ENCODE data around the gene TSHR.
"Not testable (repeated sequence)": the region's sequence is repeated elsewhere in the genome, so short reads cannot be mapped to it uniquely, and the experiment has no call there.

The TSHR gene

DNA sequence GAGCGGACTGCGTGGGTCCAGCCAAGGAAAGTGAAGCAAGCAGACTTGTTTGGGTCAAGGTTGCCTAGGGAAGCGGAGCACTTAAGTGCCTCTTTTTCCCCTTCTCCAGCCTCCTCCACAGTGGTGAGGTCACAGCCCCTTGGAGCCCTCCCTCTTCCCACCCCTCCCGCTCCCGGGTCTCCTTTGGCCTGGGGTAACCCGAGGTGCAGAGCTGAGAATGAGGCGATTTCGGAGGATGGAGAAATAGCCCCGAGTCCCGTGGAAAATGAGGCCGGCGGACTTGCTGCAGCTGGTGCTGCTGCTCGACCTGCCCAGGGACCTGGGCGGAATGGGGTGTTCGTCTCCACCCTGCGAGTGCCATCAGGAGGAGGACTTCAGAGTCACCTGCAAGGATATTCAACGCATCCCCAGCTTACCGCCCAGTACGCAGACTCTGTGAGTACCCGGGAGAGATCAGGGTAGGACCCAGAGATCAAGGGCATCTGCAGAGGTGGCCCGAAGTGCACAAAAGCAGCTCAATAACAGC lies at the start of gene TSHR:
TSS of gene TSHR (plus strand) at position 206 of the 526 bp plus-strand sequence. CDS start at position 266, 60 bp downstream.
- DNase-seq = peak; percentile 70

DNA sequence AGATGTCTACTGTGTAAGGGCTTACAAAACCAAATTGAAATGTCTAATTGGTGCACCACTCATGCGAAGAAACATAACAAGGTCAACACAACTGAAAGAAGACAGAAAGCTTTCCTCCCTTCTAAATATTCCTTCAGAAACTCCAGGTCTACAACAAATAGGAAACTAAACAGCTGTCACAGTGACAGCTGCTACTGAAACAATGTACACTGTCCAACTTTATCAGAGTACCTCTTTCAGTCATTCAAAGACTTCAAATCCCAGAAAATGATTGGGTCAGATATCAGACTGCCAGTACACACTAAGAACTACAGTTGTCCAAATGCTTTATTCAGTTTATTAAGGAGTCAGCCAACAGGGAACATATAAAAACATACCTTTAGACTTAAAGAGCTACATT lies 49.1 kb upstream of the TSHR start:
- no peak for DNase-seq

DNA sequence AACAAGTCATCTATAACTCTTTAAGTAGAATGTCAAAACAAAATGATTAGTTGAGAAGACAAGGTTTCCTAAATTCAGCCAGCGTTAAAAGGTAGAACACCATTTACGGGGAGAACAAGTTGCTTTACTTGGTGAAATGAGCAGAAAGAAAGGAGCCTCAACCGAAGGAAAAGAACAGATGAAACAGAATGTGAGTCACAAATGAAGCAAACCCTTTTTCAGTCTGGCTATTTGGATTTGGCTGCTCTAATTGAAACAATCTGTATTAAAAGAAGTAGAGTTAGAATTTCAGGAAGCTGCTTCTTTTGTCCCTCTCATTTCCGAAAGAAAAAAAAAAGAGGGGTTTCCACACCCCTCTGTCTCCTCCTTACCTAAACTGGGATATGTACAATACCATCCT lies 48.5 kb upstream of the TSHR start:
- DNase-seq = no peak

DNA sequence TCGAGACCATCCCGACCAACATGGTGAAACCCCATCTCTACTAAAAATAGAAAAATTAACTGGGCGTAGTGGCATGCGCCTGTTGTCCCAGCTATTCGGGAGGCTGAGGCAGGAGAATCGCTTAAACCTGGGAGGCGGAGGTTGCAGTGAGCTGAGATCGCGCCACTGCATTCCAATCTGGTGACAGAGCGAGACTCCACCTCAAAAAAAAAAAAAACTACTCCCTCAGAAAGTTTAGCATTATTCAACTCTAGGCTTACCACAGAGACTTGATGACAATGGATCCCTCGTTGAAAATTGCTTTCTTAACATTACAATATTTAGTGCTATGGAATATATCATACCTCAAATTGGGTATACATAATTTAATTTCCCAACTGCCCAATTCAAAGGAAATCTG lies 43.4 kb upstream of the TSHR start:
- not testable (repeated sequence) for DNase-seq

DNA sequence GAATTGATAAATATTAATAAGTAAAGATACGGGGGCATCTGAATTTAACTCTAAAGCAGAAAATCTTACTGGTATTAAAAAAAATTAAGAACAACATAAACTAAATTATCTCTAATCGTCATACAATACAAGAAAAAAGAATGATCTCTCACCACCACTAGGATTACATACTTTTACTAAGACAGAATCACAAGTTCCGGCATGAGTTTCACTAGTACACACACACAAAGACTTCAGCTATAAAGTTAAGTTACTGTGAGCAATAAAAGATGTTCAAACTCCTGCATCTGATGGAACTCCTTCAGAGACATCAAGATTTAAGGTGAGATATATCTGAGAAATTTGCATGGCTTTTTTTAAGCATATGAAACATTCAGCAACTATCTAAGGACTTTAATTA lies 35.8 kb upstream of the TSHR start:
- DNase-seq = no peak

DNA sequence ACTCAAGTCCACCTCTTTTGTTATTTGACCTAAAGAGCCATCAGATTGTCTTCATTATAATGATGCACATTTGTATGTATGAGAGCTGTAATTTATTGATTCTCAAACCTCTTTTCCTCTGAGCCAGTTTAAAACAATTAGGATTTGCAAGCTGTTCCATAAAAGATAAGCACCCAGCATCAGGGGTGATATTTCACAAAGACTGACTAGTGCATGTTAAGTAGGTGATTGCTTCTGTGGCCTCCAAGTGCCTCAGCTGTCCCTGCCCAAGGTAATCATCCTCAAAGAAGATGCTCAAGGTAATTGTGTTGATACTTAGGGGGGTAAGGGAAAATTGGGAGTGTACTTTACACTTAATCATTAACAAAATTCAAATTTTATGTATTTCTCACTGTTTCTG lies 32.1 kb upstream of the TSHR start:
- DNase-seq = peak; percentile 92

DNA sequence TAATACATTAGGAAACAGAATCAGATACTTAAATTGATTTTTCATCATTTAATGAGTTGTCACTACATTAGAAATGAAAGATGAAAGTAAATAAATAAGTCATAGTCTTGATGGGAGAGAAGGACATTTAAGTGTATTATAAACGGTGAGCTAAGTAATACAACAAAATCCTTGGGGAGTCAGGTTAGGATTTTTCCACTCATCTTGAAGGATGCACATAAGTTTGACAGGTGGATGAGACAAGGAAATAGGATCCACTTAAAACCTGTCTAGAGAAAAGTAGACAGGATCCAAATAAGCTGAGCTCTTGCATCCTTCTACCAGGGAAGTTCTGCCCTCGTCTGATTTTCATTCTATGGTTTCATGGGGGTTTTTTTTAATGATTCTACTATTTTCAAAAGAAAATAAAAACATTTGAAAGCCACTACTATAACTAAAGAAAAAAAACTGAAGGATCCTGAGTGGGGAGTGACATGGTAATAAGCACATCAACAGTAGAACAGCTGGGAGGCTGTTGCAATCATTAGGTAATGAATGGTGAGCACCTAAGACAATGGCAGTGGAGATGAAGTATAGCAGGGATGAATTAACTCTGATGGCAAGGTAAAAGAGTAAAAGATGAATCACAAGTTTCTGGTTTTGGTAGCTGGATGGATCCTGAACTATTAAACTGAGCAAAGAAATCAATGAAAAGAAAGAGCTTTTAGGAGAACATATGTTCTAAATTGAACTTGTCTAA lies 30.9 kb upstream of the TSHR start:
- peak; percentile 73 for DNase-seq

DNA sequence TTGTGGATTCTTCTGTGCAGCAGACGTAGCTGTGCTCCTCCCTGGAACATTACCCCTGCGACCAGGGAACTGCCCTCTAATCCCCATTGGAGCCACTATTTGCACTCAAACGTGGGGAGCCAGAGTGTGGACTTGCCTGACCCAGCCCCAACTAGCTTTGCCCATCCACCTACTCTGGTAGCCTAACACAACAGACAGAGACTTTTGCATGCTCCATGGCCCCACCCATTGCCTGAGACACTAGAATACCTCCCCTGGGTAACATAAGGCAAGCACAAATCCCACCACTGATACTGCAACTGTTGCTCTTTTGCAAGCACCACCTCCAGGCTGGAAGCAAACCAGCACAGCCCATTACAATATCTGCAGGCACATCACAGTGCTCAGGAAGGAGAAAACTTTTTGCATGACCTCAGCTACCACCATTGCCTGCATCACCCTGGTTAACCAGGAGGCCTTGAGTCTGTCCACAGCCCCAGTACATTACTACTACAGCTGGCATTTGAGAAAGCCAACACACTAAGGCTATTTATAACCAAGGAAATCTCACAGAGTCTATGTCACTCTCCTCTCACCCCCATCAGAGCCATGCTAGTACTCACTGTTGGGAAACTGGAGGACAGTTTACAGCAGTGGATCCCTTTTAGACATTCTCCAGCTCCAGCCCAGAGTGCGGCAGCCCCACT lies 28.9 kb upstream of the TSHR start:
- peak; percentile 63 for DNase-seq

DNA sequence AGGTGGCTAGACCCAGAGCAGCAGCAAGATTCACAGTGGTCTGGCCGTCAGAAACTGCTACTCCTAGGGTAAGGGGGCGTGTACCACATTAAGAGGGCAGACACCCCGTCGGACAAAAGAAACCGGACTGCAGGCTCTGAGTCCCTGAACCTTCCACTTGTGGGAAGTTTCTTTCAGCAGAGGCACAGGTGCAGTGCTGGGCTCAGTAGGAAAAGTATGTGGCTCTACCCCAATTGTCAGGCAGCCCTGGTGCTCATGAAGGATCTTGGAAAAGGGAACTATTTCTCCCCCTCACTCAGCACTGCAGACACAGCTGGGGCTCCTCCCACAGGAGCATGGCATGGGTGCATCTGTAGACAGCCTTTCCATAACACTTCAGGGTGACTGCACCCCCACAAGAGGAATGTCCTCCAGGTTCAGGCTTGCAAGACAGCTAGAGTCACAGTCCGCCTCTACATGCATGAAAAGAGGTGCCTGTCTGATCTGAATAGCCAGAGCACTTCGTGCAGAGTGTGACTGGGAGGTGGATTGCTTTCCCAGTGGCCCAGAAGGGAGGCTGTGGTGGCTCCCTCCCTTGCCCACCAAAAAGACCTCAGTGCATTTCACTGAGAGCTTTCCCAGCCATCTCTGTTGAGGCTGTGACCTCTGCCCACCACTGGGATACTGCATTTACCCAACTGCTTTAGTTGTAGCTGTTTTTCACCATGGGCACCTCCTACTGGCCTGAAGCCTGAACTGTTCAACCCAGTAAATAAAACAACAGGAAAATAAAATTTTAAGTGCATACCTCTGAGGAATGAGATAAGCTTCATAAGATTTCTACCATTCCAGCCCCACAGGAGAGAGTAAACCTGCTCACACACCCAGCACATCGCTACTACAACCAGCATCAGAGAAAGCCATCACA lies 28.1 kb upstream of the TSHR start:
- peak; percentile 14 for DNase-seq

DNA sequence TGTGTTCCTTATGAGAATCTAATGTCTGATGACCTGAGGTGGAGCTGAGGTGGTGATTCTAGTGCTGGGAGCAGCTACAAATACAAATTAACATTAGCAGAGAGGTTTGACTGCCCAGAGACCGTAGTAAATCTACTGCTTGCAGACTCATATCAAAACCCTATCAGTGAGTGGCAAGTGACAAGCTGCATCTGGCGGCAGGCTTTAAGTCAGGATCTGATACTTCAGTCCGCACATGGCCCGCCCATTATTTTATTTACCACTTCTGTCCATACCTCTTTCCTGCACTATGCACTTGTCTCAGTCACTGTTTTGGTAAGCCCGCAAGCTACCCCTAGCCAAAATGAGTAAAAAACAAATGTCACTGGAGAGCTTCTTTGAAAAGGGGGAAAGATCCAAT lies 25.3 kb upstream of the TSHR start:
- DNase-seq = peak; percentile 16

DNA sequence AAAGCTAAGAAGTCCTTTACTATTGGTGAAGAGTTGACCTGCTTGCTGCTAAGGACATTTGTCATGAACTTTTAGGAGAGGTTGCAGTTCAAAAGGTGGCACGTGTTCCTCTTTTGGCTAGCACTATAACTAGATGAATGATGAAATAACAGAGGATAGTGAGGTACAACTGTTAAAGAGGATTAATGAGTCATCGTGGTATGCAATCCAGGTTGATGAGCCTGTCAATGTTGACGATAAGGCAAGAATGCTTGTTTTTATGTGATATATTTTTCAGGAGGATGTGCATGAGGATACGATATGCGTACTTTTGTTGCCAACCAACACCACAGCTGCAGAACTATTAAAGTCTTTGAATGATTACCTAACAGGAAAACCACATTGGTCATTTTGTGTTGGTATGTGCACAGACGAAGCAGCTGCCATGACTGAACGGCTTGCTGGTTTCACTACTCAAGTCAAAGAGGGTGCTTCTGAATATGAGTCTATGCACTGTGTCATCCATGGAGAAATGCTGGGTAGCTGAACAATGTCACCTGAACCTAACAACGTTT lies 24.5 kb upstream of the TSHR start:
- peak; percentile 32 for DNase-seq

DNA sequence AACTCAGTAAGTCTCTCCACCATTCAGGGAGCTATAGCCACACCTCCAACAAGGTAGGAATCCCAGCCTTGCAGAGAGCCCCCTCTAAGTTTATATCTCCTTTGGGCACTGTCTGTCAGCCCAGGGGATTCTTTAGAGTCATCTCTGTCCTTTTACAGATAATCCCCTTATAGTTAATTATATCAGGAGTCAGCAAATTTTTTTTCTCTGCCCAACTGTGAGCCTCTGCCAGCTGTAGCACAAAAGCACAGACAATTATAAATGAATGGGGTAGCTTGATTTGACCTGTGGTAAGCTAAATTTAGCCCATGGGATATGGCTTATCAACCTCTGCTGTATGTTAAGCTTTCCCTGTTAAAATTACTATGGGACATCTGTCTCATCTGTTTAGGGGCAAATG lies 22.1 kb upstream of the TSHR start:
- peak; percentile 94 for DNase-seq

DNA sequence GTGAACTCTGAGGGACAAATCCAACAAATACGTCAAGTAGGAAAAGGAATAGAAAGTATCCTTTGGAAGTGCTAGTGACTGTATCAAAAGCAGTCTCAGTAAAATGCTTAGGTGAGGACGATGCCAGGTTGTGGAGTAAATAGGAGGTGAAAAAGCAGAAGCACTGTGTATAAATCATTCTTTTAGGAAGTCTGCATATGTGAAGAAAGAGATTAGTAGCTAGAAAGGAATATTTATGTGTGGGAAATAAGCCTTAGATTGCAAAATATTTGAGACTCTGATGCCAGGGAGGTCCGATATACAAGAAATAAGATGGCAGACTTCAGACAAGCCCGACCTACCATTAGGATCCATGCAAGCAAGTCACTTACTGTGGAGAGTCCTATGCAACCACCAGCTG lies 21.7 kb upstream of the TSHR start:
- no peak for DNase-seq

DNA sequence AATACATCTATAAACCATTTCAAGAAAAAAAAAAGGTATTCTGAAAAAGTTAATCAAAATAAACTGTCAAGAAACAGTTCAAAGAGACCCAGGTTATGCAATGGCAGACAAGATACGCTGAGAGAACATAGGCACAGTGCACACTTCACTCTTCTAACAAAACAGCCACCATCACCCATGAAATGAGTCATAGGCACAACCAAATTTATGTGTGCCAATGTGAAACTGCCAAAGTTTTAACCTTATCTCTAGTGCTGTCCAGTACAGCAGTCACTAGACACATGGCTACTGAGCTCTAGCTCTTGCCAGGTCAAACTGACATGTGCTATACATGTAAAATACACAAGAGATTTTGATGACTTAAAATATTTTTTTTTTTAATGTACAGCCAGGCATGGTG lies 15.3 kb upstream of the TSHR start:
- no peak for DNase-seq

DNA sequence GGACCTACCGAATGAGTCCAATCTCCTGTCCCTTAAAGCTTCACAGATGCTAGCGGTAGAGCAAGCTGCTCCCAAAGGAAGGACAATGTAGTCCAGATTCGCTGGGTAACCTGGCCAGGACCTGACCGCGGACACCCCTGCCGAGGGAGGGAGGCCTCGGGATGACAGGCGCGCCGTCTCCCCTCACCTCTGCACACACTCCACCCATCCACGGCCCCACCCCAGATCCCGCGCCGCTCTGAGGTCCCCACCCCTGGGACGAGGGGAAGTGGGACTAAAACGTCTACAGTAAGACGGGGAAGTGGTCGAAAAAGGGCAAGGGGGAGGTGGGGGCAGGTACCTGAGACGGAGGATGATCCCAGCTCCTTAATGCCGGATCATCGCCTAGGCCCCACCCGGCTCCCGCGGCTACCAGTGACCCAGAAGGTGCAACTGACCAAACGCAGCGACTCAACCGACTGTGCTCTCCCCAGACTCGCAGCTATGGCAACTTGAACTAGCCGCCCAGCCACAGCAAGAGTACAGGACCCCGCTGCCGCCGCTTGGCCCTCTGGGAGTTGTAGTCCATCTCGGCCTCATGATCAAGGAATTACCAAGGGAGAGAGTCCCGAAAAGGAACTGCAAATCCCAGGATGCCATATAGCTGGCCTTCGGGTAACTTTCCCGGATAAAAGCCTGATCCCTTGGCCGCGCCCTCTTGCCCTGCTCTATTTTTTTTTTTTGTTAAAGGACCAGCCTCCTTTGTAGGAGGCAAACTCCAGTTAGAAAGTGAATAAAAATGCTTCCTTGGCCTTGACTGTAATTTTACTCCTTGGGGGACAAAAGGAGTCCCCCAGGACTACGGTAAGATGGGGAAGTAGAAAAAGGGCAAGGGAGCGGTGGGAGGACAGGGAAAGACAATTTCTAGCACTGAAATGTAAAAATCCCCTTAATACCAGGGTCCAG lies 13.9 kb upstream of the TSHR start, which contains the start of gene CEP128:
TSS of gene CEP128 (minus strand) at position 498 of the 945 bp plus-strand sequence.
- peak; percentile 98 for DNase-seq

DNA sequence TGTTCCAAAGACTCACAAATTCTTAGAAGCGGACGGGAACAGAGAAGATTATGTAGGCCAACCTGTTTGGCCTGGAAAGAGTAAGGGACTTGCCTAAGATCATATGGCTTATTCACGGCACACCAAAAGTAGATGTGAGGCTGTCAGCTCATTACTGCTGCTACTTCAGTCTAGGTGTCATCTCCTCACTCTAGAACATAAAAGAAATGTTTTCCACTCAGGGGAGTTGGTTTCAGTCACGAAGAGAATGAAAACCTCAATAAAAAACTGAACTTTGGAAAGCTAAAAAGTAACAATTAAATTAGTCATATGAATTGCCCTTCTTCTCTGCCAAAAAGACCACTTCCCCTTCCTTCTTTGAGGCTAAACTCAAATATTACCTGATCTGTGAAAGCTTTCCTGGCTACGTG lies 13.2 kb upstream of the TSHR start:
- peak; percentile 39 for DNase-seq

DNA sequence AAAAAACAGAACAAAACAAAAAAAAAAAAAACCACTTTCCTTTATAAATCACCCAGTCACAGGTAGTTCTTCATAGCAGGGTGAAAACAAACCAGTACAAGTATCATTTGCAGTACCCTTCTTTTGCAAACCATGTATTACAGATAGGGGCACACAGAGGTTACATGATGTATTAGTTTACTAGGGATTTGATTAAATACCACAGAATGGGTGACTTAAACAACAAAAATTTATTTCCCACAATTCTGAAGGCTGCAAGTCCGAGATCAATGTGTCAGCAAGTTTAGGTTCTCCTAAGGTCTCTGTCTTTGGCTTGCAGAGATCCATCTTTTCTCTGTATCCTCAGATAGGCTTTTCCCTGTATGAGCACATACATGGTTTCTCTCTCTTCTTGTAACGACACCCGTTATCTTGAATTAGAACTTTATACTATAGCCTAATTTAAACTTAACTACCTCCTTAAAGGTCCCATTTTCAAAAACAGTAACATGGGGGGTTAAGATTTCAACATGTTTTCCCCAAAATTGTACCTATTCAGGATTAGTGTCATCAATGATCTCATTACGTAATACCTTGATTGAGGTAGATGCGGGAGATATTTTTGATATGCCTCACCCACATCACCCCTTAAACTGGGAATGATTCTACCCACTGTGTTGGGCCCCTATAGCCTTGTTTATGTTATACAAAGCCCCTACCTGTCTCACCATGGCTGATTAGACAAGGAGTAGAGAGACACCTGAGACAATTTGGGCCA lies 10.4 kb upstream of the TSHR start:
- DNase-seq = no peak

DNA sequence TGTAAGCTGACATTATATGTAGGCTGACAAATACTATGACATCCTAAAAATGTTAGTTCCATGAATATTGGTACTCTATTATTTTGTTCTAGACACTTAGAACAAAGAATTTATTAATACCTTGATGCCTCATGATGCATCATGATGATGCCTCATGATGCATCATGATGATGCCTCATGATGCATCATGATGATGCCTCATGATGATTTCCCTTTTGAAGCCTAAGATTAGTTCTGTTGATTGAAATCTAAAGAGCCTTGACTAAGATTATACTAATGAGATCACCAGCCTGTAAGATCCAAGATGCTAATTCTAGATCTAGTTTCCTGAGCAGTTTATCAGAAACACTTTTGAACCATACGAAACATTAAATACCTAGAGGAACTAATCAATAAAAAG lies 9.2 kb upstream of the TSHR start:
- peak; percentile 48 for DNase-seq

DNA sequence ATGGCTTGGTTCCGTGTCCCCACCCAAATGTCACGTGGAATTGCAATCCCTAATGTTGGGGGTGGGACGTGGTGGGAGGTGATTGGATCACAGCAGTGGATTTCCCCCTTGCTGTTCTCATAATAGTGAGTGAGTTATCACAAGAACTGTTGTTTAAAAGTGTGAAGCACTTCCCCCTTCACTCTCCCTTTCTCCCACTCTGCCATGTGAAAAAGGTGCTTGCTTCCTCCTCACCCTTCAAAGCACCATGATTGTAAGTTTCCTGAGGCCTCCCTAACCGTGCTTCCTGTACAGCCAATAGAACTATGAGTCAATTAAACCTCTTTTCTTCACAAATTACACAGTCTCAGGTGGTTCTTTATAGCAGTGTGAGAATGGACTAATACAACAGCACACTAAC lies 8.6 kb upstream of the TSHR start:
- no peak for DNase-seq

DNA sequence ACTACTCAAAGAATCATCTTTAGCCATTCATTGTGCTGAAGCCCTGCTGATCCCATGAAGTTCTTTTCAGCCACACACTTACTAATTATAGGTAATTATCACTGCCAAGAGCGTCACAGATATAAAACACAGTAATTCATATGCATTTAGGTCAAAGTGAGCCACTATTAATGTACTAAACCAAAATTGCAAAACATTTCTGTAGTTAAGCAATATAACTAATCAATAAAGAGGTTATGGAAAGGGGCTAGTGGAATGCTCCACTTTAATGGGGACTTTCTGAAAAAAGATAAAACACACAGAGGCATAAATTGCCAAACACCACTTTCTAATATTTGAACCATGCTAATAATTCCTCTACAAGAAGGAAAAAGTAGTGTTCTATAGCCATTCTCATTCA lies 7.1 kb upstream of the TSHR start:
- no peak for DNase-seq

DNA sequence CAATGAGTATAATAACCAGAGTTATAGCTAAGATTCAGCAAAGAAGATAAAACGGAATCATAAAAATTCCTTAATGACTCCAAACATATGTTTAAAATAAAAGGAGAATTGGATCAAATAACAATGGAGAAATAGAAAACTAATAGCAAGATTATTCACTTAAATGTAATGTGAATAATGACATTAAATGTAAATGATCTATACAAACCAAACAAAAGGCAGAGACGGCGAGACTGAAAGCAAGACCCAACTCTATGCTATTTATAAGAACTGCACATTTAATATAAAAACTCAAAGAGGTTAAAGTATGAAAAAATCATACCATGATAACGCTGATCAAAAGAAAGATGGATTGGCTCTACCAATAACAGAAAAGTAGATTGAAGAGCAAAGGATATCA lies 3.9 kb upstream of the TSHR start:
- no peak for DNase-seq
